GM21526 (cell line): ENCODE data around the gene TUBA3E.
"Not testable (repeated sequence)": the region's sequence is repeated elsewhere in the genome, so short reads cannot be mapped to it uniquely, and the experiment has no call there.

Experiments used
- ATAC-seq: cut with Tn5 transposase; IDR thresholded peaks from one replicate; pipeline ENCODE4 v1.9.1; 2021; ENCODE audit warnings: moderate library complexity; ENCODE audit not compliant: unreplicated experiment, low FRiP score

The TUBA3E gene

DNA sequence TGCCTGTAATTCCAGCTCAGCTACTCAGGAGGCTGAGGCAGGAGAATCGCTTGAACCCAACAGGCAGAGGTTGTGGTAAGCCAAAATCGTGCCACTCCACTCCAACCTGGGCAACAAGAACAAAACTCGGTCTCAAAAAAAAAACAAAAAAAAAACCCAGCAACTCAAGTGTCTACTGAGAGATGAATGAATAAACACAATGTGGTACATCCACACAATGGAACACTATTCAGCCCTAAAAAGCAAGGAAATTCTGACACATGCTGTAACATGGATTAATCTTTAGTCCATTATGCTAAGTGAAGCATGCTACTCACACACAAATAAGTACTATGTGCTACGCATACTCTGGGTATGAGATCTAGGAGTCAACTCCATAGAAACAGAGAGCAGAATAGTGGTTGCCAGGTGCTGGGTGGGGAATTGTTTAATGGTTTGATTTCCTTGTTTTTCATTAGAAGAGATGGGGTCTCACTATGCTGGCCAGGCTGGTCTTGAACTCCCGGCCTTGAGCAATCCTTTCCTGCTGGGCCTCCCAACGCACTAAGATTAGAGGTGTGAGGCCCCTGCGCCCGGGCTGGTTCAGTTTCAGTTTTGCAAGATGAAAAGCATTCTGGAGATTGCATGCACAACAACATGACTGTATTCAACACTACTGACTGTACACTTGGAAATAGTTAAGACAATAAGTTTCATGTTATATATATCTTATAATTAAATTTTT lies 32.8 kb downstream of the TUBA3E start:
- ATAC-seq = no peak

DNA sequence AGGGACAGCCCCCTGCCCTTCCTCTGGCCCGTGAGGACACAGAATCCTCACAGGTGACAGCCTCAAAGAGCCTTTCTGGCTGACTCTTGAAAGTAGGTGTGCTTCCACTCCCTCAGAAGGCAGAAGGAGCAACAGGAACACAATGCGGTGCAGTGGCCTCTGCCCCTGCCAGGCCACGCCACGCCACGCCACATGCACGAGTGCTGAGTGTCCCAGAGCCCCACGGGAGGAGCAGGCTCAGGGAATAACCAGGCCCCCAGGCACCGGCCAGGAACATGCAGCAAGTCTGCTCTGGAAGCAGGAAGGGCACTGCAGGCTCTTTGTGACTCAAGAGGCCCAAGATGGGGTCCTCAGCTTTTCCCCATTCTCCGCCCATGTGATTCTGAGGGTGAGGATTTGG lies 35.3 kb downstream of the TUBA3E start:
- ATAC-seq = no peak

DNA sequence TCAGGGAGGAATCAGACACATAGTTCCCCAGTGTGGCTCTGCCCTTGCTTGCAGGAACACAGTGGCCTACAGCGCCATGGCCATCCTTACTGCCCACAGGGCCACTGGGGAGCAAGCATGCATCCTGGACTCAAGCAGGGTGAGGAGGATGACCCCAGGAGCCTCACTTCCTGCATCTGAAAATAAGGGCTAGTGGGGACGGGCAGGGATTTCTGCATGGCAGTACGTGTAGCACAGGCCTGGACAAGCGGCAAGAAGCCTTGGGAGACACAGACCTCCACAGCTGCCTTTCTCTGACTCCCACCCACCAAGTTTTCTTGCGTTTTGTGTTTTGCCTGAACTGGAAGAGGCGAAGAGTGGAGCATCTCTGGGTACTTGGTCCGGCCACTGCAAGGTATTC lies 35.8 kb downstream of the TUBA3E start:
- ATAC-seq = not testable (repeated sequence)

DNA sequence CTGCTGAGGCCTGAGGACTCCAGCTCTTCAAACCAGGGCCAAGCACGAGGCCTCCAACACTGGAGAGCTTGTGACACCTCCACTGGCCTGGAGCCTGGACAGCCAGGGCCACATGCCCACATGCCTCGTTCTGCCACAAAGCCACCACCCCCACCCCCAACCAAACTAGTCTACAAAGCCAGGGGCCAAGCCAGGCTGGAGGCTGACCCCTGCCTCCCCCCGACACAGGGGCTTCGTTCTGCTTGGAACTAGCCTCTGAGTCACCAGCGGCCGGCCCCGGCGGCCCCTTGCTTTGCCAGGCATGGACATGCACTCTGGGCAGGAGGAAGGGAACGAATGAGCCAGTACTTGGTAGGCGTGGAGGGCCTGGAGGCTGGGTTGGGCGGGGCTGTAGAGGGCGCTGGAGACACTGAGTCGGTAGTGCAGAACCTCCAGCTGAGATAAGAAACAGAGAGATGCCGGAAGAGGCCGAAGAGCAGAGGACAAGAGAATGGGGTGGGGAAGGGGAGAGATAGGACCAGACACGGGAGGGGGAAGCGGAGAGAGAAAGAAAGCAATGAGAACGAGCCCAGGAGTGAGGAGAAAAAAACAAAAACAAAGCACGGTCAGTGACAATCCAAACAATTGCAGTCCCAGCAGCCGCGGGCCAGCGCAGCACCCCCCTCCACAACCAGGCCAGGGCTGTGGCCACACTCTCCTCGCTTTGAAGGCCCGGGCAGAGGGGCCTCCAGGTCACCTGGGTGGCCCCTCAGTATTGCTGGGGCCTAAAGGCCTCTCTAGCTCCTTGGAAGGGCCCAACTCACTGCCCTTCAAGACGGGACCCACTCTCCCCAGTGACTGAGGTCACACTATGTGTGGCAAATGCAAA lies 37.2 kb downstream of the TUBA3E start:
- not testable (repeated sequence) for ATAC-seq

- ATAC-seq = no peak
Measured at GRCh38 chr2:130160131-130160530, 38.1 kb downstream of the TUBA3E start.

- ATAC-seq = not testable (repeated sequence)
Measured at GRCh38 chr2:130159376-130159775, 38.9 kb downstream of the TUBA3E start.

GRCh38 chr2:130158631-130159030 lies 39.6 kb downstream of the TUBA3E start:
- no peak for ATAC-seq

GRCh38 chr2:130157825-130158514 lies 40.3 kb downstream of the TUBA3E start:
- ATAC-seq = peak; percentile 57

GRCh38 chr2:130157354-130157753 lies 40.9 kb downstream of the TUBA3E start:
- peak; percentile 28 for ATAC-seq

- no peak for ATAC-seq
Measured at GRCh38 chr2:130156624-130157004, 41.6 kb downstream of the TUBA3E start.

GRCh38 chr2:130155956-130156623 lies 42.1 kb downstream of the TUBA3E start:
- ATAC-seq = not testable (repeated sequence)

- no peak for ATAC-seq
Measured at GRCh38 chr2:130154773-130155765, 43.2 kb downstream of the TUBA3E start.

DNA sequence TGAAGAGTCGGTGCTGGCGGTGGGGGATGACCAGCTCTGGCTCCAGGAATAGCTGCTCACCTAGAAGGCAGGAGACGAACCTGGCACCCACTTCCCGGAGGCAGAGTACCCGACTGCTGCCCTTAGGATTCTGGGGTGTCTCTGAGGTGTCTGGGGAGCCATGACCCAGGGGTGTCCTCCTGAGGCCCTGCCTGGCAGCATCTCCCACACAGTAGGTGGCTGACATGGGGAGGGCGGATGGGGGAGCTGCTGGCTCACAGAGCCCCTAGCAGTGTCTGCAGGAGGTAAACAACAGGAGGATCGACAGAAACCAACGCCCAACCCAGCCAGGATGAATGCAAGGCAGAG lies 43.8 kb downstream of the TUBA3E start:
- not testable (repeated sequence) for ATAC-seq

GRCh38 chr2:130153721-130154422 lies 44.4 kb downstream of the TUBA3E start:
- ATAC-seq = not testable (repeated sequence)

GRCh38 chr2:130152816-130153595 lies 45.2 kb downstream of the TUBA3E start:
- no peak for ATAC-seq

DNA sequence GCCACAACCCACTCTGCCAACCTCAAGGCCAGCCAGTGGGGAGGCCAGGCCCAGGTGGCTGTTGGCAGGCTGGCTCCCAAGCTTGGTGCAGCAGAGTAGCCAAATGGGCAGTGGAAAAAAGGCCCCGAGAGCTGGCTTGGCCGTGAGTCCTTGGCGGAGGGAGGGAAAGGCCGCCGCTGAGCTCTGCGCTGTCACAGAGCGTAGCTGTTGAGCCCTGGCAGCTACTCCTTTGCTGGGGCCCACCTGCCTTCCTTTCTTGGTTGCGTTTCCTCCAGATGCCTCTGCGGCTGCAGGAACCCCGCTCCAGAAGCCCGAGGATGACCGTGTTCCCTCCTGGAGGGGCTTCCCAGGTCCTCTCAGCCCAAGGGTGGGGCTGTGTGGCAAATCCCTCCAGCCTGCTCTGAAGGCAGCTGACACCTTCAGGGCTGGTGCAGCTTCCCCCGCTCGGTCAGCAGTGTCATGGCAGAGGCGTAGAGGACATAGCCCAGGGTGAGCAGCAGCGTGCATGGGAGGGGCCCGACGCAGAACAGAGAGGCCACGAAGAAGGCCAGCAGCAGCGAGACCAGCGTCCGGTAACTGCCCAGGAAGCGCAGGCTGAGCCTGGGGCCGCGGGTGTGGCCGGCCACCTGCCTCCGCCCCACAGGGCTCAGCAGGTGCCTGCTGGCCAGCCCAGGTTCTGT lies 46.0 kb downstream of the TUBA3E start:
- not testable (repeated sequence) for ATAC-seq

DNA sequence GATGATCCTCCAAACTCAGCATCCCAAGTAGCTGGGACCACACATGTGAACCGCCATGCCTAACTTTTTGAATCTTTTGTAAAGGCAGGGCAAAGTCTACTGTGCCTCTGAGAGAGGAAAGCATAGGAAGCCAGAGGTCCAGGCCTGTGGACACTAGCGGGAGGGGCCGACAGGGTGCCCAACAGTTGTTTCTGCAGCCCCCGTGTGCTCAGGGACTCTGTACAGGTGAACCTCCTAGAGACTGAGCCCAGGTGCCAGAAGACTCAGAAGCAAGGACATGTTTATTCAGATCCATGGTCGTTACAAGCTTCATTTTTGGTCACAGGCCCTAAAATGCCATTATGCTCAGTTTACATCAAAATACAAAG lies 47.1 kb downstream of the TUBA3E start:
- not testable (repeated sequence) for ATAC-seq
